IPS-11a (cell line): ENCODE data around the gene LTBP2.

ENCODE experiments used
- H3K4me3 ChIP-seq: one replicate; pipeline ENCODE4 v1.5.1; 2013; ENCODE audit warnings: low read depth, low read length, control low read depth

LTBP2 gene

DNA sequence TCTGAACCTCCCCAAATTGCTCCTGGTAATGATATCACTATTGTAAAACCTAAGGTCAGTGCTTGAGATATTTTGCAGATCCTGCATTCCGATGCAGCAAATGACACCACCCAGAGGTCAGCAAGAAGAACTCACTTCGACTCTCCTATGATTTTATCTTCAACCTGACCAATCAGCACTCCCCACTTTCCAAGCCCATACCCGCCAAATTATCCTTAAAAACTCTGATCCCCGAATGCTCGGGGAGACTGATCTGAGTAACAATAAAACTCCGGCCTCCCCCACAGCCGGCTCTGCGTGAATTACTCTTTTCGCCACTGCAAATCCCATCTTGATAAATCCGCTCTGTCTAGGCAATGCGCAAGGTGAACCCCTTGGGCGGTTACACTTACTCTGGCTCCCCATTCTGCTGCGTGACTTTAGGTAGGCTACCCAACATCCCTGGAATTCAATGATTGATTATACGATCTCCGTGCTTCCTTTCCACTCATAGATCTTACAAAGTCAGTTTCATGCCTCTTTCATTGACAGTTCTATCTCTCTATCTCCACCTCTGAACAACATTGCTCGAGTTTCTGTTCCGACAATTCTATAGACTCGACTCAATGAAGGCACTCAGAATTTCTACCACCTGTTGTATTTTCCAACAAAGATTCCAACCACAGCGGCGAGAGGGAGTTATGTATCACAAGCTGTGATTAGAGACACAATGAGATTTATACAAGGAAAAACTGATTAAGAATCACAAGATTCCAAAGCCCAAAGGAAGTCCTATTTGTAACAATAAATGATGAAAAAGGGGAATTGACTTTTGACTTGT lies 119.9 kb downstream of the LTBP2 start:
- peak overlapping the region; percentile 69 for H3K4me3 ChIP-seq

- no peak overlapping the region for H3K4me3 ChIP-seq
Observed at GRCh38 chr14:74490486-74490885, 121.6 kb downstream of the LTBP2 start.

GRCh38 chr14:74488786-74489397 lies 123.1 kb downstream of the LTBP2 start:
- no peak overlapping the region for H3K4me3 ChIP-seq

- no peak overlapping the region for H3K4me3 ChIP-seq
Observed at GRCh38 chr14:74486164-74486563, 125.9 kb downstream of the LTBP2 start.

GRCh38 chr14:74483321-74483720 lies 128.7 kb downstream of the LTBP2 start:
- H3K4me3 ChIP-seq: no peak overlapping the region

GRCh38 chr14:74482571-74482970 lies 129.5 kb downstream of the LTBP2 start:
- no peak overlapping the region for H3K4me3 ChIP-seq

DNA sequence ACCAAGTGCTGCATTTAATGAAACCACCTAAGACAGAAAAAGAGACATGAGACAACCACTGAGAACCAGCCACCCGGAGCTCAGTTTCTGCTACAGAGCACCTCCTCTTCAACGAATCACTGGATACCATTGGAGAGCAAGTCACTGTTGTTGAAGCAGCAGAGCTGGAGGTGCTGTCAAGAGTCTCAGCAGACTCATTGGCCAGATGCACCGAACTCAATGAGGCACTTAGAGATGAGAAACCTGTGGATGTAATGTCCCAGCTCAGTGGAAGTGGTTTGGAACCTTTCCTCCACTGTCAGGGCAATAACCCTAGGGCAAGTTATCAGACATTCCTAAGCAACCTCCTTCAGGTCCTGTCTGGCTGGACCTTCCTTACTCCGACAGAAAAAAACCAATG lies 132.0 kb downstream of the LTBP2 start:
- H3K4me3 ChIP-seq: no peak overlapping the region

DNA sequence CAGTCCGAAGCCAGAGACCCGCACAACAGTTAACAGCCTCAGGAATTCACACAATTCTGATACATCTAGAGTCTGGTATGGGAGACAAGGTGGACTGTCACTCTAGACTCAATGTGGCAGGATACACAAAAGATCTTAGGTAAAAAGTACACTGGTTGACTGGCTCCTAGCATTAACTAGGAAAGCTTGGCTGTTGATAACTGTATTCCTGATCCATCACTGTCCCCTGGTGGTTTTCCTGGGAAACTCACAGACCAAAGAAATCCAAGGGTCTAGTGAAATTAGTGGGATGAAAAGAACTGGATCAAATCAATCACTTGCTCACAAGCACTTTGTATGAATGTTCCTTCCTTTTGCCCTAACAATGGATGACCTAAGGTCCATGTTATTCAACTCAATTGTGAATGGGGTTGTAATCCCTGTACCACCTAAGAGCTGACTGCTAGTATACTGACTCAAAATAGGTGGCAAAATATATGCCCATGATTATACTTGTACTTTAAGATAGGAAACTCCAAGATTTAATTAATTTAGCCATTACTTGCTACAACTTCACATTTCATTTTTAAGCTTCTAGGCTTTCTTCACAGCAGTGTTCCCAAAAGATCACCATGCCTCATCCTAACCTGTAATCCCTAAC lies 132.9 kb downstream of the LTBP2 start:
- no peak overlapping the region for H3K4me3 ChIP-seq

- no peak overlapping the region for H3K4me3 ChIP-seq
Observed at GRCh38 chr14:74476607-74477006, 135.4 kb downstream of the LTBP2 start.

DNA sequence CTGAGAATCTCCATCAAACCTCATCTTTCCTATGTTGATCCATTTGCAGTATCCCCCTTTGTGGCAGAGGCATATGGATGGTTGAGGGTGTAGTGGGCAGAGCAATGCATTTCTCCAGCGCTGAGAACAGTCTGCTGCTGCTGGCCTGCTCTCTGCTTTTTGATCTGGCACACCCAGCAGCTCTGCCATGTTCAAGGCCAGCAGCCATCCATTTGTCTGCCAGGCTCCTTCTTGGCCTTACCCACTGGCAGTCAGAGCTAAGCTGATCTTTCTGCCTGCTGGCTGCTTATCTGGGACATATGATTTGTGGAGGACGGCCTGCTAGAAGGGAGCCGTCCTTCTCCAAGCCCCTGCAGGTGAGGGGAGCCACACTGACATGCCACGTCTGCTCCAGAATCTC lies 135.9 kb downstream of the LTBP2 start:
- no peak overlapping the region for H3K4me3 ChIP-seq

- H3K4me3 ChIP-seq: no peak overlapping the region
Observed at GRCh38 chr14:74475678-74476077, 136.4 kb downstream of the LTBP2 start.

GRCh38 chr14:74474376-74474775 lies 137.7 kb downstream of the LTBP2 start:
- no peak overlapping the region for H3K4me3 ChIP-seq

GRCh38 chr14:74472601-74473000 lies 139.4 kb downstream of the LTBP2 start:
- H3K4me3 ChIP-seq: no peak overlapping the region

GRCh38 chr14:74469548-74470518 lies 142.2 kb downstream of the LTBP2 start:
- H3K4me3 ChIP-seq: no peak overlapping the region

DNA sequence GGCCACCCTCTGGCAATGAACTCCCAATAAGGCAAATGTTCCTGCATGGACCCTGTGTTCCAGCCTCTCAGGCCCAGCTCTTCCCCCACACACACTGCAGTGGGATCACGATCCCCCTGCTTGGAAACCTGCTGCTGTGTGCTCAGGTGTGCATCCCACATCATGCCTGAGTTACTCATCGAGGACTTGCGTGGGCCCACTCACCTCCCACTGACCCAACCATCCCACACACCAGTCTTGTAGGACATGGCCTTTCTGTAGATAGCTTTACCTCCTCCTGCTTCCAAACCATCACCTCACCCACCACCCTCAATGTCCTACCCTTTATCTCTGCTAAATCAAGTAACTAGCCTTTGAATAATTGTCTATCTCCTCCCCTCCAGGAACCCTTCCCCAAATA lies 143.5 kb downstream of the LTBP2 start:
- no peak overlapping the region for H3K4me3 ChIP-seq

DNA sequence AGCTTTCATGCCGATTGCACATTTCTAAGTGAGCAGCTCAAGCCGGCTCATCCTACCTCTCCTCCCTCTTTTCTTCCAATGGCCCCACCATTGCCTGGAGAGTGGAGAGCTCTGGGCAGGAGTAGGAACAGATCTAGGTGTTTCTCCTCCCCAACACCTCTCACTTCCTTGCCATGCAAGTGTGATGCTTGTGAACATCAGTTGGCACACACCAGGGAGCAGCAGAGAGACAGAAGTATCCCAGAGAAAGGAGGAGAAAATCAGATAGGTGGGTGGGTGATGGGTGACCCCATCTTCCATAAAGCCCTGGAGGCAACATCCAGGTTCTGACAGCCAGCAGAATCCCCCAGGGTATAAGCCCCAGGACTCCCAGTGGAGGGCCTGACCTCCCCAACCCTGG lies 146.7 kb downstream of the LTBP2 start:
- no peak overlapping the region for H3K4me3 ChIP-seq

GRCh38 chr14:74464785-74465184 lies 147.3 kb downstream of the LTBP2 start:
- no peak overlapping the region for H3K4me3 ChIP-seq

GRCh38 chr14:74463697-74464096 lies 148.3 kb downstream of the LTBP2 start:
- H3K4me3 ChIP-seq: no peak overlapping the region

GRCh38 chr14:74462993-74463392 lies 149.0 kb downstream of the LTBP2 start:
- no peak overlapping the region for H3K4me3 ChIP-seq

DNA sequence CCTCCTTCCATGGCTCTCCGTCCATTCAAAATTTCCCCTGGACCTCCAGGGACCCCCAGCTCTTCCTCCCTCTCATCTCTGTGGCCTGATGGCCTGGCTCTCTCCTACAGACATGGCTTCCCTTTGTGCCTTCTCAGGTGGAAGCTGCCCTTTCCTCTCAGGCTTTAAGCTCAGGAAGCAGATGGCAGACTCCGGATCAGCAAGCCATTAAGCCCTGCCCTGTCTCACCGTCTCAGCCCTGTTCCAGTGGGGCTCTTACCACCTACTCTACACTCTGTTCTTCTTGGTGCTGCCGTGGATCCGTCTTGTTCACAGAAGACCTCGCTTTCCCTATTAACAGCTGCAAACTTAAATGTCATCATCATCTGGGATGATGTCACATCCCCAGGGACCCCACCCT lies 152.1 kb downstream of the LTBP2 start:
- H3K4me3 ChIP-seq: no peak overlapping the region
